GM23248 (cell line): ENCODE results near the gene PKD1. TPM values are rescaled to one million over a fixed set of nuclear protein-coding genes. Genes with fewer than 3 reads are reported as not detected.

ENCODE experiments used
- DNase-seq: peaks from one replicate; pipeline ENCODE4 v3.0.0-alpha.2; 2015
- H2AFZ ChIP-seq: fragments of 200-600 bp; sonication (generic); 2 replicates; pipeline ENCODE4 v1.6.1; 2016; ENCODE audit warnings: antibody characterized with exemption
- H3F3A ChIP-seq: fragments of 200-600 bp; sonication (generic); 2 replicates; pipeline ENCODE4 v1.6.1; 2016; ENCODE audit warnings: mild to moderate bottlenecking, antibody characterized with exemption, mixed run types; ENCODE audit not compliant: insufficient read depth
- H3K27ac ChIP-seq: fragments of 200-600 bp; sonication (generic); 2 replicates; pipeline ENCODE4 v1.5.1; 2016; ENCODE audit warnings: mild to moderate bottlenecking
- H3K27me3 ChIP-seq: fragments of 200-600 bp; sonication (generic); replicated peaks from 2 replicates; pipeline ENCODE4 v1.6.1; 2016; ENCODE audit warnings: mild to moderate bottlenecking; ENCODE audit not compliant: insufficient read depth
- H3K36me3 ChIP-seq: fragments of 200-600 bp; sonication (generic); 2 replicates; pipeline ENCODE4 v1.6.1; 2016; ENCODE audit warnings: low read depth, mild to moderate bottlenecking
- H3K4me1 ChIP-seq: fragments of 200-600 bp; sonication (generic); 2 replicates; pipeline ENCODE4 v1.6.1; 2016; ENCODE audit warnings: mild to moderate bottlenecking; ENCODE audit not compliant: insufficient read depth
- H3K4me2 ChIP-seq: fragments of 200-600 bp; sonication (generic); one replicate; pipeline ENCODE4 v1.6.1; 2016; ENCODE audit warnings: mild to moderate bottlenecking; ENCODE audit not compliant: unreplicated experiment
- H3K4me3 ChIP-seq: fragments of 200-600 bp; sonication (generic); 2 replicates; pipeline ENCODE4 v1.5.1; 2016; ENCODE audit warnings: mild to moderate bottlenecking
- H3K79me2 ChIP-seq: fragments of 200-600 bp; sonication (generic); 2 replicates; pipeline ENCODE4 v1.6.1; 2016; ENCODE audit warnings: mild to moderate bottlenecking; ENCODE audit not compliant: insufficient read depth
- H3K9ac ChIP-seq: fragments of 200-600 bp; sonication (generic); 2 replicates; pipeline ENCODE4 v1.6.1; 2016; ENCODE audit warnings: mild to moderate bottlenecking
- H3K9me2 ChIP-seq: fragments of 200-600 bp; sonication (generic); 2 replicates; pipeline ENCODE4 v1.6.1; 2016; ENCODE audit warnings: mixed run types, mild to moderate bottlenecking, moderate library complexity; ENCODE audit not compliant: insufficient read depth
- H3K9me3 ChIP-seq: fragments of 200-600 bp; sonication (generic); one replicate; pipeline ENCODE4 v1.6.1; 2017; ENCODE audit warnings: low read depth
- H4K20me1 ChIP-seq: fragments of 200-600 bp; sonication (generic); 2 replicates; pipeline ENCODE4 v1.6.0; 2016; ENCODE audit not compliant: insufficient read depth
- EZH2 ChIP-seq: fragments of 200-600 bp; sonication (generic); IDR thresholded peaks from 2 replicates; pipeline ENCODE4 v1.6.1; 2018; ENCODE audit warnings: antibody characterized with exemption, mild to moderate bottlenecking; ENCODE audit not compliant: insufficient read depth, poor library complexity, severe bottlenecking
- EZH2phosphoT487 ChIP-seq: fragments of 200-600 bp; sonication (generic); IDR thresholded peaks from 2 replicates; pipeline ENCODE4 v1.6.1; 2018; ENCODE audit warnings: antibody characterized with exemption, moderate library complexity, mild to moderate bottlenecking, low read depth; ENCODE audit not compliant: insufficient read depth
- WGBS, 2 experiments: methylation state at CpG; one replicate each; pipeline ENCODE4 v1.1.6; 2015 to 2017; ENCODE audit warnings: low lambda C conversion rate in 2 of 2, low coverage in 1 of 2; ENCODE audit errors: missing lambda C conversion rate in 2 of 2; 5-methylcytosine and 5-hydroxymethylcytosine counted together
- in situ Hi-C: fragments of 300-500 bp; cut with MboI; formaldehyde crosslinking; loops from 2 replicates; pipeline ENCODE4 v1.15.0; 2020
- polyA plus RNA-seq: library from polyadenylated mRNA; unstranded; fragments of >200 nt; fragmentation: Nextera tagmentation; extraction: Ambion mirVana; gene quantifications from 2 replicates; pipeline ENCODE4 v1.2.1, GENCODE V29; 2016
- total RNA-seq: library from RNA; depleted of rRNA; stranded (reverse); fragments of >200 nt; shearing (Covaris generic); gene quantifications from 2 replicates; pipeline ENCODE4 v1.2.3, GENCODE V29; 2014

The PKD1 gene
- total and polyA plus RNA-seq, 2 experiments from 2014 or later = 48.4 to 201 TPM

GRCh38 chr16:2083876-2084780 is 51.6 kb downstream of the PKD1 start:
- H3K4me2 ChIP-seq = no peak overlapping the region
- H3K9me3 ChIP-seq = no peaks in the 10 kb centered on the region
- H3K9ac ChIP-seq = no peak overlapping the region
- H3K27ac ChIP-seq = no peak overlapping the region
- no peaks in the 10 kb centered on the region for H3K9me2 ChIP-seq
- H2AFZ ChIP-seq = no peak overlapping the region
- 93% methylated on average over 34 to 44 of the region's 44 CpGs for WGBS, 2 experiments
- DNase-seq = no peak
- H3K36me3 ChIP-seq = no peaks in the 10 kb centered on the region; the same call in 1 of the 2 replicates
- in situ Hi-C loops = no loop called here
- no peak overlapping the region for H3K4me3 ChIP-seq
- no peaks in the 10 kb centered on the region for H4K20me1 ChIP-seq
- H3K4me1 ChIP-seq = no peaks in the 10 kb centered on the region
- H3K27me3 ChIP-seq = no peaks in the 10 kb centered on the region
- no peaks in the 10 kb centered on the region for H3K79me2 ChIP-seq
- 0 out of 2 replicates have a peak, but pooled peaks cover 8% of the 10 kb centered on the region for H3F3A ChIP-seq
- TF ChIP-seq EZH2 (no peak), EZH2phosphoT487 (no peak)

- in situ Hi-C loops = no loop called here
- H3K9ac ChIP-seq = no peak overlapping the region
- TF ChIP-seq EZH2 = no peak
- TF ChIP-seq EZH2phosphoT487 = no peak
- no peak overlapping the region for H3K4me2 ChIP-seq
- H3K9me2 ChIP-seq = no peaks in the 10 kb centered on the region
- no peak overlapping the region for H3K27ac ChIP-seq
- H3K4me1 ChIP-seq = no peaks in the 10 kb centered on the region
- H3K36me3 ChIP-seq = no peaks in the 10 kb centered on the region; the same call in 1 of the 2 replicates
- 0 out of 2 replicates have a peak, but pooled peaks cover 1% of the 10 kb centered on the region for H3F3A ChIP-seq
- no peak for DNase-seq
- no peak overlapping the region for H2AFZ ChIP-seq
- no peaks in the 10 kb centered on the region for H4K20me1 ChIP-seq
- WGBS, 2 experiments = 85 to 87% methylated on average over 16 to 18 of the region's 19 CpGs
- no peak overlapping the region for H3K4me3 ChIP-seq
- no peaks in the 10 kb centered on the region for H3K9me3 ChIP-seq
- no peaks in the 10 kb centered on the region for H3K79me2 ChIP-seq
- no peaks in the 10 kb centered on the region for H3K27me3 ChIP-seq
Measured at GRCh38 chr16:2083409-2083808, 52.3 kb downstream of the PKD1 start.

GRCh38 chr16:2082983-2083364 is 52.7 kb downstream of the PKD1 start:
- no peaks in the 10 kb centered on the region for H3K36me3 ChIP-seq
- no peaks in the 10 kb centered on the region for H3K79me2 ChIP-seq

GRCh38 chr16:2082171-2082982 is 53.3 kb downstream of the PKD1 start:
- 86 to 87% methylated on average over 30 to 31 of the region's 32 CpGs for WGBS, 2 experiments
- no peaks in the 10 kb centered on the region for H3F3A ChIP-seq
- H4K20me1 ChIP-seq = no peaks in the 10 kb centered on the region
- no peaks in the 10 kb centered on the region for H3K36me3 ChIP-seq
- no peaks in the 10 kb centered on the region for H3K9me3 ChIP-seq
- no peak overlapping the region for H3K9ac ChIP-seq
- TF ChIP-seq EZH2 (no peak), EZH2phosphoT487 (no peak)
- no peak overlapping the region for H2AFZ ChIP-seq
- H3K9me2 ChIP-seq = no peaks in the 10 kb centered on the region
- no peak for DNase-seq
- no peak overlapping the region for H3K27ac ChIP-seq
- H3K4me2 ChIP-seq = no peak overlapping the region
- no peaks in the 10 kb centered on the region for H3K79me2 ChIP-seq
- H3K27me3 ChIP-seq = no peaks in the 10 kb centered on the region
- H3K4me3 ChIP-seq = no peak overlapping the region
- no peaks in the 10 kb centered on the region for H3K4me1 ChIP-seq
- in situ Hi-C loops = no loop called here

More at GRCh38 chr16:2082983-2083364, 52.7 kb downstream of the PKD1 start:
- Histone ChIP-seq H3F3A (no peaks in the 10 kb centered on the region), H3K4me1 (no peaks in the 10 kb centered on the region), H3K9me2 (no peaks in the 10 kb centered on the region), H2AFZ (no peak overlapping the region), H3K9me3 (no peaks in the 10 kb centered on the region), H4K20me1 (no peaks in the 10 kb centered on the region), H3K4me3 (no peak overlapping the region), H3K27ac (no peak overlapping the region), H3K4me2 (no peak overlapping the region), H3K9ac (no peak overlapping the region), H3K27me3 (no peaks in the 10 kb centered on the region)
- no peak for TF ChIP-seq EZH2phosphoT487
- no peak for TF ChIP-seq EZH2
- no peak for DNase-seq
- in situ Hi-C loops = no loop called here
- 74 to 76% methylated on average over 11 to 14 of the region's 16 CpGs for WGBS, 2 experiments
